PC-3 (cell line): ENCODE data around the gene ZNHIT1.

Experiments
- EZH2 ChIP-seq: fragments of 300-600 bp; sonication (generic); IDR thresholded peaks from one replicate; pipeline ENCODE4 v1.6.1; 2017; ENCODE audit warnings: antibody characterized with exemption, mild to moderate bottlenecking, low read length; ENCODE audit not compliant: unreplicated experiment
- TF ChIP-seq, protein P1 (sequence below): fragments of 300-600 bp; sonication (generic); conservative IDR thresholded peaks from 2 replicates; pipeline ENCODE4 v1.5.1; 2017; ENCODE audit warnings: antibody characterized with exemption, low read depth, mild to moderate bottlenecking, low read length

DNA sequence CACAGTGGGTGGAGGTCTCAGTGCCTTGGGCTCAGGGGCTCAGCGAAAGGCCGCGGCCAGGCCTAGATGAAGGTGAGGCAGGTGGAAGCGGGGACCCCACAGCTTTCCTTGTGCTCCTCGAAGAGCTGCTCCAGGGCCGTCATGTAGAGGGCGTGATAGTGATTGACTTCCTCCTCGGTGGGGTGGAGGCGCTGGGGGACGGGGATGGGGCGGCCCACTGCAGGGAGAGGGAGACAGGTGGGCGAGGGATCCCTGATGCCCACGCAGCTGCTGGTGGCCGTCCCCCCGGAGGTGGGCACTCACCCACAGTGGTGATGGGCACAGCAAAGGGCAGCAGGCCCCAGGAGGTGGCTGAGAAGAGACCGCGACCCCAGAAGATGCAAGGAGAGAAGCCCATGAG, 22.1 kb upstream of the ZNHIT1 start:
- TF ChIP-seq, protein P1, sequence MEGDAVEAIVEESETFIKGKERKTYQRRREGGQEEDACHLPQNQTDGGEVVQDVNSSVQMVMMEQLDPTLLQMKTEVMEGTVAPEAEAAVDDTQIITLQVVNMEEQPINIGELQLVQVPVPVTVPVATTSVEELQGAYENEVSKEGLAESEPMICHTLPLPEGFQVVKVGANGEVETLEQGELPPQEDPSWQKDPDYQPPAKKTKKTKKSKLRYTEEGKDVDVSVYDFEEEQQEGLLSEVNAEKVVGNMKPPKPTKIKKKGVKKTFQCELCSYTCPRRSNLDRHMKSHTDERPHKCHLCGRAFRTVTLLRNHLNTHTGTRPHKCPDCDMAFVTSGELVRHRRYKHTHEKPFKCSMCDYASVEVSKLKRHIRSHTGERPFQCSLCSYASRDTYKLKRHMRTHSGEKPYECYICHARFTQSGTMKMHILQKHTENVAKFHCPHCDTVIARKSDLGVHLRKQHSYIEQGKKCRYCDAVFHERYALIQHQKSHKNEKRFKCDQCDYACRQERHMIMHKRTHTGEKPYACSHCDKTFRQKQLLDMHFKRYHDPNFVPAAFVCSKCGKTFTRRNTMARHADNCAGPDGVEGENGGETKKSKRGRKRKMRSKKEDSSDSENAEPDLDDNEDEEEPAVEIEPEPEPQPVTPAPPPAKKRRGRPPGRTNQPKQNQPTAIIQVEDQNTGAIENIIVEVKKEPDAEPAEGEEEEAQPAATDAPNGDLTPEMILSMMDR = no peak
- TF ChIP-seq EZH2 = no peak
